Transverse colon (tissue), 4 donors: Measurements from ENCODE around the gene CAVIN2. TPM values are rescaled to one million over a fixed set of nuclear protein-coding genes. Genes with fewer than 3 reads are reported as not detected.

Source experiments
- DNase-seq: peaks from one replicate; pipeline ENCODE4 v3.0.0-alpha.2; 2019
- H3K27ac ChIP-seq, 4 donors: fragments of 200-600 bp; sonication (generic); 2 replicates each; pipeline ENCODE4 v1.5.1; 2016 to 2018; ENCODE audit warnings: inconsistent platforms in 4 of 4
- H3K27me3 ChIP-seq: fragments of 200-600 bp; sonication (generic); 2 replicates; pipeline ENCODE4 v1.5.1; 2017; ENCODE audit warnings: inconsistent platforms
- H3K36me3 ChIP-seq, 4 donors: fragments of 200-600 bp; sonication (generic); 2 replicates each; pipeline ENCODE4 v1.5.1; 2017 to 2019; ENCODE audit warnings: inconsistent platforms in 4 of 4
- H3K4me1 ChIP-seq, 4 donors: fragments of 200-600 bp; sonication (generic); 2 replicates each; pipeline ENCODE4 v1.5.1; 2017 to 2020; ENCODE audit warnings: inconsistent platforms in 4 of 4
- H3K4me3 ChIP-seq, 4 donors: fragments of 200-600 bp; sonication (generic); 1 replicate in 1 of 4; 2 replicates in 3 of 4; pipeline versions ENCODE4 v1.5.1 to v1.6.1; 2017 to 2019; ENCODE audit warnings: inconsistent platforms in 4 of 4
- H3K9me3 ChIP-seq, 2 donors: fragments of 200-600 bp; sonication (generic); 2 replicates each; pipeline ENCODE4 v1.5.1; 2017 to 2019; ENCODE audit warnings: inconsistent platforms in 2 of 2
- CTCF ChIP-seq, 5 experiments: fragments of 200-600 bp in 3 of 5; fragments of 450-650 bp in 2 of 5; sonication (generic) in 3 of 5; IDR thresholded peaks; 1 replicate in 2 of 5; 2 replicates in 3 of 5; pipeline ENCODE4 v1.5.1; 2016 to 2017; ENCODE audit warnings: antibody characterized with exemption in 5 of 5, inconsistent platforms in 3 of 5, mild to moderate bottlenecking in 2 of 5, moderate library complexity in 1 of 5
- EP300 ChIP-seq: sonication (generic); formaldehyde crosslinking; IDR thresholded peaks from one replicate; pipeline ENCODE4 v1.6.1; 2017; ENCODE audit warnings: antibody characterized with exemption, low read depth
- POLR2A ChIP-seq: fragments of 450-650 bp; IDR thresholded peaks from one replicate; pipeline ENCODE4 v1.6.1; 2016; ENCODE audit warnings: antibody characterized with exemption, mild to moderate bottlenecking, moderate library complexity
- POLR2AphosphoS5 ChIP-seq, 3 donors: sonication (generic); formaldehyde crosslinking; IDR thresholded peaks; one replicate each; pipeline ENCODE4 v1.6.1; 2016; ENCODE audit warnings: antibody characterized with exemption in 3 of 3
- WGBS, 2 donors: methylation state at CpG; one replicate each; pipeline ENCODE4 v1.1.5; 2018; ENCODE audit warnings: low coverage in 1 of 2; 5-methylcytosine and 5-hydroxymethylcytosine counted together
- in situ Hi-C, 4 donors: fragments of 200-750 bp; cut with MboI; loops; one replicate each; pipeline versions ENCODE4 v1.15.0 to v1.15.1; 2017; ENCODE audit warnings: low sequenced_read_pairs in 3 of 4, low pct_ligation_motif_present in 1 of 4, low pct_unique_long_range_greater_than_20kb in 1 of 4
- intact Hi-C: fragments of 100-400 bp; cut with DNase I; formaldehyde crosslinking; loops from one replicate; pipeline ENCODE4 v1.15.1; 2023; ENCODE audit warnings: low total_unique reads
- total RNA-seq, 4 donors: library from RNA; depleted of rRNA; stranded (reverse); fragments of >200 nt; gene quantifications; one replicate each; pipeline ENCODE4 v1.1.0, GENCODE V29; 2016

CAVIN2 gene
- total RNA-seq, 4 donors from 2014 or later: 21.3 to 59.3 (median 25.0) TPM

DNA sequence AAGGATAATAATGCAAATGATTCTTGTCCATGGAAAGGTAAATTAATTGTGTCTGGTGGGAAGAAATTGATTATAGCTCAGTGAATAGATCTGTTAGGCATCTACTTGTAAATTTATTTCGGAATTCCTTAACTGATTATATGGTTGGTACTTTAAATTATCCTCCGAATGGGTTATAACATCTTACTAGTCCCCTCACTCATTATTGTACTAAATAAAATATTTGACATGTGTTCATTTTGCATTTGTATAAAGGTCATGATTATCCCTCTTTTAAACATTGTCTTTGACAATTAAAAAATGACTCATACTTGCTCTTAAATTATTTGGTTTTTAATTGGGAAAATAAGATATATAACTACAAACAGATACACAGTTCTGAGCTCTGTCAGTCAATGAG, 47.4 kb downstream of the CAVIN2 start:
- no peak overlapping the region for H3K27ac ChIP-seq
- TF ChIP-seq EP300 (no peak), CTCF (IDR thresholded peaks at IDR 0.05) (no peak), POLR2A (no peak), POLR2AphosphoS5 (IDR thresholded peaks at IDR 0.05) (no peak)
- in situ Hi-C loops (no loop called here), intact Hi-C loops (no loop called here)
- no peaks in the 10 kb centered on the region for H3K27me3 ChIP-seq
- no peaks in the 10 kb centered on the region for H3K4me1 ChIP-seq
- 93 to 95% methylated on average over 2 of the region's 2 CpGs for WGBS, 2 donors
- DNase-seq: no peak
- H3K4me3 ChIP-seq: no peak overlapping the region
- H3K9me3 ChIP-seq: no peaks in the 10 kb centered on the region
- no peaks in the 10 kb centered on the region for H3K36me3 ChIP-seq

DNA sequence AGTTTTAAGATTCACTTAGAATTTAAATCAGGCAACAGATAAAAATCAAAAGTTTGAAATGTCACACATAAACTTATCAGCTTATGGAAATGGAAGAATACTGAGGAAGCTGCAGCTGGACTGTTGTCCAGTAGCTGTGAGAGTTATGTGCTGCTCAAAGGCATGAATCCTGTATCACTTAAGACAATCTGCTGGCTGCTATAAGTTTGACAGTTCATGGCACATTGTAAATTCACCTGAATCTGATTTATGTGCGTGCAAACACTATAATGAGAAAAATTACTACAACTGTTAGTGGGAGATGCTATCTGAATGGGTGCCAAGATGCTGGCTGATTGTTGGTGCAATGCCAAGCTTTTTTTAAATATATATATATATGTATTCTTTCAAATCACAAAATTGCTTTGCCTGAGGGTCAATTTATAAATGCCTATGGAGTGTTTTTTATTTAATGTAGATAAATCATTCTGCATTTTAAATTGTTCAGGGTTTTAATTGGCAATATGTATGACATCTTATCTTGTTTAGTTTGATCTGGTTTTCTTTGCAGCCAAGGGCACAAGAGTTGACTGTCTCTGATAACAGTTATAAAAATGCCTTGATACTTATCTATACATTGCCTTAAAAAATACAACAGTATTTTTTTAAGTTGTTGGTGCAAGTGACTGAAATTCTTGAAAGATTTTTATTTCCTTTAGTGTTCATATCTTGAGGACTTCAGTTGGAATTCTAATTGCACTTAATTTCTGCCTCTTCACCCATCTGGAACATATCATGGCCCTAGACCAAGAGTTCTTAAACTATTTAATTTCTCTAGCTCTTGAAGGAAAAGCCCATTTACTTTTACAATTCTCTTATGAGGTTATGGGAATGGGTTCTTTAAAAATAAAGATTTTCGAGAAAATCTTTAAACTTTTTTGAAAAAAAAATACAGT, 48.7 kb downstream of the CAVIN2 start:
- no peaks in the 10 kb centered on the region for H3K9me3 ChIP-seq
- no peaks in the 10 kb centered on the region for H3K4me1 ChIP-seq
- no peak overlapping the region for H3K4me3 ChIP-seq
- H3K27me3 ChIP-seq: no peaks in the 10 kb centered on the region
- TF ChIP-seq CTCF (IDR thresholded peaks at IDR 0.05) (no peak), POLR2A (no peak), EP300 (no peak), POLR2AphosphoS5 (IDR thresholded peaks at IDR 0.05) (no peak)
- DNase-seq: no peak
- intact Hi-C loops: no loop called here
- in situ Hi-C loops: no loop called here
- 59 to 62% methylated on average over 2 of the region's 2 CpGs for WGBS, 2 donors
- H3K36me3 ChIP-seq: no peaks in the 10 kb centered on the region
- H3K27ac ChIP-seq: no peak overlapping the region

- H3K9me3 ChIP-seq: no peaks in the 10 kb centered on the region
- H3K36me3 ChIP-seq: no peaks in the 10 kb centered on the region
- H3K4me3 ChIP-seq: no peak overlapping the region
- H3K4me1 ChIP-seq: no peaks in the 10 kb centered on the region
- intact Hi-C loops: no loop called here
- no peak overlapping the region for H3K27ac ChIP-seq
- no peak for DNase-seq
- in situ Hi-C loops: no loop called here
- H3K27me3 ChIP-seq: no peaks in the 10 kb centered on the region
- 68 to 91% methylated on average over 4 of the region's 4 CpGs for WGBS, 2 donors
- TF ChIP-seq EP300: no peak
- no peak for TF ChIP-seq POLR2A
- no peak for TF ChIP-seq POLR2AphosphoS5 (IDR thresholded peaks at IDR 0.05)
- no peak for TF ChIP-seq CTCF (IDR thresholded peaks at IDR 0.05)
Measured at GRCh38 chr2:191797500-191797899, 49.4 kb downstream of the CAVIN2 start.

- WGBS, 2 donors: 63 to 76% methylated on average over 2 of the region's 2 CpGs
- H3K4me3 ChIP-seq: no peak overlapping the region
- no peaks in the 10 kb centered on the region for H3K27me3 ChIP-seq
- intact Hi-C loops: no loop called here
- TF ChIP-seq POLR2A (no peak), EP300 (no peak), CTCF (IDR thresholded peaks at IDR 0.05) (no peak), POLR2AphosphoS5 (IDR thresholded peaks at IDR 0.05) (no peak)
- no peaks in the 10 kb centered on the region for H3K36me3 ChIP-seq
- H3K9me3 ChIP-seq: no peaks in the 10 kb centered on the region
- H3K27ac ChIP-seq: no peak overlapping the region
- no peaks in the 10 kb centered on the region for H3K4me1 ChIP-seq
- in situ Hi-C loops: no loop called here
- DNase-seq: no peak
Measured at GRCh38 chr2:191795715-191796114, 51.2 kb downstream of the CAVIN2 start.
